CD4-positive, alpha-beta T cell (primary cell): ENCODE results near the gene RNF213. TPM values are rescaled to one million over a fixed set of nuclear protein-coding genes. Genes with fewer than 3 reads are reported as not detected.

Experiments used
- ATAC-seq: fragments of 200-7000 bp; cut with Tn5 transposase; one replicate; pipeline ENCODE4 v1.10.0; 2022; ENCODE audit warnings: mild to moderate bottlenecking; ENCODE audit not compliant: poor library complexity
- CTCF ChIA-PET: fragments of 350-600 bp; sonication (Branson Sonifier 250); formaldehyde crosslinking; loops from one replicate; lab custom pipeline; 2021; ENCODE audit warnings: antibody characterized with exemption, inconsistent platforms; lab: Charles Lee
- POLR2A ChIA-PET: fragments of 350-600 bp; sonication (Branson Sonifier 250); formaldehyde crosslinking; loops from one replicate; lab custom pipeline; 2021; ENCODE audit warnings: antibody characterized with exemption, inconsistent platforms; lab: Charles Lee
- DNase-seq, 14 experiments: peaks; one replicate each; pipeline ENCODE4 v3.0.0-alpha.2; 2013 to 2020; ENCODE audit warnings: mixed read lengths in 2 of 14
- H3K27ac ChIP-seq, 2 donors: one replicate each; pipeline versions ENCODE4 v1.5.1 to v1.7.0; 2013; ENCODE audit warnings: low read length in 2 of 2, low read depth in 1 of 2, mild to moderate bottlenecking in 1 of 2
- H3K27me3 ChIP-seq, 2 experiments: 1 replicate in 1 of 2; 2 replicates in 1 of 2; pipeline versions ENCODE4 v1.6.1 to v1.7.0; 2013; ENCODE audit warnings: low read length in 2 of 2, control low read depth in 1 of 2, mild to moderate bottlenecking in 1 of 2, moderate library complexity in 1 of 2; ENCODE audit not compliant: insufficient read depth in 2 of 2, control insufficient read depth in 1 of 2
- H3K36me3 ChIP-seq: one replicate; pipeline ENCODE4 v1.6.1; 2013; ENCODE audit warnings: low read length, control low read depth; ENCODE audit not compliant: insufficient read depth
- H3K4me1 ChIP-seq: one replicate; pipeline ENCODE4 v1.6.1; 2013; ENCODE audit warnings: low read length, control low read depth; ENCODE audit not compliant: insufficient read depth
- H3K4me3 ChIP-seq: one replicate; pipeline ENCODE4 v1.5.1; 2013; ENCODE audit warnings: mild to moderate bottlenecking, low read length, moderate library complexity
- H3K9me3 ChIP-seq, 2 experiments: 1 replicate in 1 of 2; 2 replicates in 1 of 2; pipeline versions ENCODE4 v1.6.1 to v1.7.0; 2013; ENCODE audit warnings: low read length in 2 of 2, mild to moderate bottlenecking in 2 of 2, control low read depth in 1 of 2, moderate library complexity in 1 of 2; ENCODE audit not compliant: control insufficient read depth in 1 of 2, insufficient read depth in 1 of 2
- H3K27ac Mint-ChIP-seq: one replicate; pipeline ENCODE4 v1.8.0; 2020; ENCODE audit warnings: mixed read lengths
- H3K27me3 Mint-ChIP-seq: one replicate; pipeline ENCODE4 v1.8.0; 2021; ENCODE audit warnings: mixed read lengths
- H3K36me3 Mint-ChIP-seq: one replicate; pipeline ENCODE4 v1.8.0; 2021; ENCODE audit warnings: low read depth, mixed read lengths
- H3K4me1 Mint-ChIP-seq: one replicate; pipeline ENCODE4 v1.8.0; 2021; ENCODE audit warnings: low read depth, mixed read lengths
- H3K4me3 Mint-ChIP-seq: one replicate; pipeline ENCODE4 v1.8.0; 2020; ENCODE audit warnings: mild to moderate bottlenecking, mixed read lengths
- H3K9me3 Mint-ChIP-seq: one replicate; pipeline ENCODE4 v1.8.0; 2020; ENCODE audit warnings: mixed read lengths
- CTCF ChIP-seq: fragments of 200-600 bp; IDR thresholded peaks from one replicate; pipeline ENCODE4 v1.8.0; 2022; ENCODE audit warnings: antibody characterized with exemption, mild to moderate bottlenecking
- intact Hi-C, 2 experiments: fragments of 100-400 bp; cut with DNase I in 1 of 2; cut with micrococcal nuclease in 1 of 2; formaldehyde crosslinking; loops; one replicate each; pipeline versions ENCODE4 v1.15.1 to v1.9.0; 2023 to 2025; cut with DNase I, micrococcal nuclease
- total RNA-seq, 174 experiments: library from RNA in 2 of 174; stranded (reverse) in 2 of 174; gene quantifications; one replicate each; pipeline ENCODE4 v1.2.3 and lab custom pipeline; 2021 to 2026

RNF213 gene
- total RNA-seq, 2 experiments from 2014 or later = 290 to 312 TPM

GRCh38 chr17:80292521-80292971, 31.9 kb downstream of the RNF213 start:
- Mint-ChIP-seq H3K27ac (peak overlapping the region; percentile 30), H3K27me3 (no peaks in the 10 kb centered on the region), H3K9me3 (no peaks in the 10 kb centered on the region), H3K4me3 (no peak overlapping the region), H3K36me3 (peaks cover 88% of the 10 kb centered on the region), H3K4me1 (no peaks in the 10 kb centered on the region)
- no peak overlapping the region for H3K4me3 ChIP-seq
- intact Hi-C loops = no loop called here
- TF ChIP-seq CTCF = no peak
- ChIA-PET CTCF (no interaction called here), POLR2A (interaction anchor here (1.0 kb wide), 1 partner anchor 29 kb away, joined by 4 read pairs; no protein-coding TSS in a partner anchor)
- peaks cover 92% of the 10 kb centered on the region for H3K36me3 ChIP-seq
- H3K9me3 ChIP-seq = no peaks in the 10 kb centered on the region
- H3K4me1 ChIP-seq = peaks cover 14% of the 10 kb centered on the region
- H3K27me3 ChIP-seq = no peaks in the 10 kb centered on the region
- no peak for DNase-seq
- H3K27ac ChIP-seq = no peak overlapping the region
- ATAC-seq = no peak

- Mint-ChIP-seq H3K36me3 (peaks cover 94% of the 10 kb centered on the region), H3K4me3 (no peak overlapping the region), H3K27ac (no peak overlapping the region), H3K9me3 (no peaks in the 10 kb centered on the region), H3K4me1 (no peaks in the 10 kb centered on the region), H3K27me3 (no peaks in the 10 kb centered on the region)
- intact Hi-C loops = no loop called here
- Histone ChIP-seq H3K27ac (no peak overlapping the region), H3K4me1 (peaks cover 3% of the 10 kb centered on the region), H3K36me3 (peaks cover 93% of the 10 kb centered on the region), H3K9me3 (no peaks in the 10 kb centered on the region), H3K4me3 (no peak overlapping the region), H3K27me3 (no peaks in the 10 kb centered on the region)
- DNase-seq (no peak), ATAC-seq (no peak)
- ChIA-PET POLR2A (no interaction called here), CTCF (no interaction called here)
- TF ChIP-seq CTCF = no peak
Observed at GRCh38 chr17:80294210-80294609, 33.6 kb downstream of the RNF213 start.

- CTCF ChIA-PET = no interaction called here
- no peak overlapping the region for H3K27ac Mint-ChIP-seq
Observed at GRCh38 chr17:80294653-80295052, 34.0 kb downstream of the RNF213 start.

More at GRCh38 chr17:80294653-80295052, 34.0 kb downstream of the RNF213 start:
- H3K4me1 ChIP-seq = peaks cover 3% of the 10 kb centered on the region
- H3K27me3 ChIP-seq = no peaks in the 10 kb centered on the region
- Mint-ChIP-seq H3K4me1 (no peaks in the 10 kb centered on the region), H3K4me3 (no peak overlapping the region), H3K27me3 (no peaks in the 10 kb centered on the region), H3K36me3 (peaks cover 94% of the 10 kb centered on the region), H3K9me3 (no peaks in the 10 kb centered on the region)
- H3K9me3 ChIP-seq = no peaks in the 10 kb centered on the region
- H3K27ac ChIP-seq = no peak overlapping the region
- ATAC-seq (no peak), DNase-seq (no peak)
- intact Hi-C loops = loop anchor here in 1 of 2 experiments (5.0 kb wide), 1 partner anchor 83 kb away; no protein-coding TSS in a partner anchor
- TF ChIP-seq CTCF = no peak
- H3K4me3 ChIP-seq = no peak overlapping the region
- H3K36me3 ChIP-seq = peaks cover 93% of the 10 kb centered on the region
- POLR2A ChIA-PET = no interaction called here
